ENCODE data around the gene PGLYRP2.

PGLYRP2 gene

DNA sequence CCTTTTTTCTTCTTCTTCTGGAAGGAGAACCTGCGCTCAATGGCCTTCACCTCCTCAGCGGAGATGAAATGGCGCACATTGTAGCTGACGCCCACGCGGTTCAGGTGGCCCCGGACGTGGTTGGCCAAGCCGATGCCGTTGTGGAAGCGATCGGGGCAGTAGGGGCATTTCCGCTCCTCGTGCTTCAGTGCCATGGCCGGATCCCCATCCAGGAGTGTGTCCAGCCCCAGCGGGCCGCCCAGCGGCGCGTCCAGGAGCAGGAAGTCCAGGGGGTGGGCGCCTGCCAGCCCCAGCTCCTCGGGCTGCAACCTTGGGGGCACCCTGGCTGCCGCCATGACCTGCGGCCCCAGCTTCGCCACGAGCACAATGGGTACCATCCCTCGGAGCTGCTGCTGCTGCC is 40.7 kb downstream of the PGLYRP2 start:
- DNase-seq: no peak

DNA sequence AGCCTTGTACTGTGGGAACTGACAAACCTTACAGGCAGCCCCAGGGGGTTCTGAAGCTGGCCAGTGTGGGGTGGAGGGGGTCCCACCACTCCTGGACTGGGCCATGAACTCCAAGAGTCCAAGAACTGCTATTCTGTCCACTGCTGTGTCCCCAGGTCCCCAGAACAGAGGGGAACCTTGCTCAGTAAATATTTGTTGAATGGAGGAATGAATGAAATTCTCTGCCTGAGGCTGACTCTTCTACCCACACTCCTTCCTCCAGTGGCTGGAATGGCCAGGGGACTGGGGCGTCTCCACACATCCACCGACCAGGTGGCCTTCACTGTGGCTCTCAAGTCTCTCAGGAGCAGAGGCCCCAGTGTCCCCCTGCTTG is 41.2 kb downstream of the PGLYRP2 start:
- DNase-seq: no peak

DNA sequence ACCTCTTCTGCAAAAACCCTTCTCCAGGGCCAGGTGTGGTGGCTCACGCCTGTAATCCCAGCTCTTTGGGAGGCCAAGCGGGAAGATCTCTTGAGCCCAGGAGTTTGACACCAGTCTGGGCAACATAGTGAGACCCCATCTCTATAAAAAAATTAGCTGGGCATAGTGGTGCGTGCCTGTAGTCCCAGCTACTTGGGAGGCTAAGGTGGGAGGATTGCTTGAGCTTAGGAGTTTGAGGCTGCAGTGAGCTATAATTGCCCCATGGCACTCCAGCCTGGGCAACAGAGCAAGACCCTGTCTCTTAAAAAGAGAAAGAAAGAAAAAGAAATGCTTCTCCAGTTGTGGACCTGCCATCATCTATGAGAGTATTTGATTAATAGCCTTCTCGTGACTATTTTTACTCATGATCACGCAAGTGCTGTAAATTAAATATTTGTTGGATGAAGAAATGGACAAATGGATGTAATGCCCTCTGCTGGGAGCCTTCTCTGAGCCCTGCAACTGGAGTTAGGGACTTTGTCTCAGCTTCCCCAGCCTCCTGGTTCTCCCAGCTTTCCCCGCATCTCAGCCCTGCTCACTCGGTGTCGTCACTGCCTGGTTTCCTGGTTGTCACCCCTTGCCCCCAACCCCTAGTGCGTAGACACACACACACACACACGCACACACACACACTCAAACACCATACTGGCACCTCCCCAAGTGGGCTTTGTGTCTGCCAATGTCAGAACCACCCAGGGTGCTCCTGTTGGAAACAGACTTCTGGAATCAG is 41.8 kb downstream of the PGLYRP2 start:
- DNase-seq: no peak

DNA sequence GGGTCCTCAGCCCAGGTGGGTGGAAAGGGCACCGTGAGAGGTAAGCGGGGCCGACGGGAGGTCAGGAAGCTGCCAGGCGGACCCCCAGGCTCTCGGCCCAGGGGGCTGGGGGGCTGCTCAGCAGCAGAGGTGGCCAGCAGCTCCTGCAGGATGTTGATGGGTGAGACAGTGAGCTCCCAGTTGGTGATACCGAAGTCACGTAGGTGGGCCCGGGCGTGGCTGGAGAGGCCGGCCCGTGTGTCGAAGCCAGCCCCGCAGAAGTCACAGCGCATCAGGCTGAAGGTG is 42.5 kb downstream of the PGLYRP2 start:
- DNase-seq: no peak

DNA sequence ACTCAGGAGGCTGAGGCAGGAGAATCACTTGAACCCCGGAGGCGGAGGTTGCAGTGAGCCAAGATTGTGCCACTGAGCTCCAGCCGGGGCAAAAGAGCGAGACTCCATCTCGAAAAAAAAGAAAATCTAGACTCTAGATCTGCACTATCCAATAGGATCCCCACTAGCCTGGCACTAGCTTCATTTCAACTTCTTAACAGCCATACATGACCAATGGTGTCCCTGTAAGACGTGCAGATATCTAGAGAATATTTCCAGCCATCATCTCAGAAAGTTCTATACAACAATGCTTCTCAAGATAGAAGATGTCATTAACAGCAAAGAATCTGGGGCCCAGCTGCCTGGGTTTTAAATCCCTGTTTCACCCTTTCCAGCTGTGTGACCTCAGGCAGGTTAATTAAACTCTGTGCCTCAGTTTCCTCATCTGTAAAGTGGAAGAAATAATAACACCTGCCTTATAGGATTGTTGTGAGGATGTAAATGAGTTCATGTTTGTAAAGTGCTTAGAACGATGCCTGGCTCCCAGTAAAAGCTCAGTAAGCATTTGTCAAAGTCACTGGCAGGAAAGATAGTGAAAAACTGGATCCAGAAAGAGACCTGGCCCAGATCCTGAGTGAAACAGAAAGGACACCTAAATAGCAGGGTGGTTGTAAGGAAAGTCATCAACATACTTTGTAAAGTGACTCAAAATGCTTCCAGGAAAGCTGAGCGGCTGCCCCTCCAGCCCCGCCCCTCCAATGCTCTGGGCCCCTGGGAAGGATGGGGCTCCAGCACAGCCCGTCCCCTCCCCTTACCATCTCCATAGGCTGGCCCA is 43.1 kb downstream of the PGLYRP2 start:
- DNase-seq: no peak

DNA sequence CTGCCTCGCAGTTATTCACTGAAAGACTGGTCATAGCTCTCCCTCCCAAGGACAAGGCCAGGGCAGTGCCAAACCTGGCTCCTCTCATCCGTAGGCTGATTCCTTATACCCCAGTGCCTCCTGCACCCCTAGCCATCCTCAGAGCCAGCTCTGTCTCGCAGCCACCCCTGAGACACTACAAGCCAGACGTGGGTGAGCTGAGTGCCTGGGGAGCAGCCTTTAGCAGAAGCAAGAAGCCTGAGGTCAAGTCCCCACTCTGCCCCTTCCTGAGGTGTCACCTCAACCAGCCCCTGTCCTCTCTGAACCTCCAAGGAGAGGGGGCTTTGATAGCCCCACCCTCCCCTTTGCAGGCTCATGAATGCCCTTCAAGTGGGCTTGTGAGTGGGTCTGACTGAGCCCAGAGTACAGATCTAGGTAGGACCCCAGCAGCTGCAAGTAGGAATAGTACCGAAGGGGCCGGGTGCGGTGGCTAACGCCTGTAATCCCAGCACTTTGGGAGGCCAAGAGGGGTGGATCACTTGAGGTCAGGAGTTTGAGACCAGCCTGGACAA is 45.7 kb downstream of the PGLYRP2 start:
- no peak for DNase-seq

DNA sequence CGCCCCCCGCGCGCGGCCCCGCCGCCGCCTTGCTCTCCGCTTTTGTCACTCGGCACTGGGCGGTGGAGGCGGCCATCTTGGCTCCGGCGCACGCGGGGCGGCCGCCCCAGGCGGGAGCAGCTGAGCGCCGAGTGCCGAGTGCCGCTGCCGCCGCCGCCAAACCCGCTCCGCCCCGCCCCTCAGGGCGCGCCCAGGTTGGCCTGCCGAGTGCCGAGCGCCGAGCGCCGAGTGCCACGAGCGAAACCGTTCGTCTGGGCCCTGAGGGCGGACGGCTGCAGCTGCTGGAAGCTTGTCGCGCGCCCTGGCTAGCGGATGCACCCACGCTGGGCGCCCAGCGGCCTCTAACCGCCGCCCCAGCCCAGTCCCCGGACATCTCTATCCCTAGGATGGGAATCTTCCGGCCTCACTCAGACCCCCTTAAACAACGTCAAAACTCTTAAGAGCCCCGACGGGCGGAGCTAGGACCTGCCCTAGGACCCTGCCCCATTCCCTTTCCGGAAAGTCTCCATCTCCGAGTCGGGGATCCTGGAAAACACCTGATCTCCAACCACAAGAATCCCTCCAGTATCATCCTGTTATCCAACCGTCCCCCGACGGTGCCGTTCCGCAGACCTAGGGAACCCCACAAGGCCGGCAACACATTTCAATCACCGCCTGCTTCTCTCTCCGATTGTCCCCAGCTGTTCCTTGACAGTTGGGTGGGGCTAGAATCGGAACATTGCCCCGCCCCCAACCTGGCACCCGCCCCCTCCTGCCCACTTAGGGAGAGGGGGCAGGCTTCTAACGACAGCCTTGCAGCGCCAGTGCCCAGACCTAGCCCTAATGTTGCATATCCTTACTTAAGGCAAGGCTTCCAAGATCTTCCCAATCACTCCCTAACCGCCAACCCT is 46.4 kb downstream of the PGLYRP2 start:
- DNase-seq: peak; percentile 87 to 95

DNA sequence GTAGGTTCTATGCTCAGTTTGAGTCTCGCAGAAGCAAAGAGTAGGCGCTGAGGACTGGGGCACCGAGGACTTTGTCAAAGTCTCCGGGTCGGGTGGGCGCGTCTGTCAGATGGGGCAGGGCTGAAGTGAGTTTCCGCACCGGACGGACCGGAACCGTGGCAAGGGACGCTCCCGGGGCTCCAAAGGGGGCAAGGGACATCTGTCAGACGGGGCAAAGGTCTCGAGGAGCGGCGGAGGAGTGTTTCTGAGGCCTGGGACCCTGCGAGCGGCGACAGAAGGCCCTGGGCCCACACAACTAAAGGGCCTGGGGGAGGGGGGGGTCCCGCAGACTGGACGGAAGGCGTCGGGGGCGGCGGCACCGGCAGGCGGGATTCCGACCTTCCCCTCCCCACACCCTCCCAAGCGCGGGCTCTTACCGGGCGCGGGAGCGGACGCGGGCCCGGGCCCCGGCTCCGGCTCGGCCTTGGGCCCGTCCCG is 47.2 kb downstream of the PGLYRP2 start:
- DNase-seq: peak; percentile 3 to 12

DNA sequence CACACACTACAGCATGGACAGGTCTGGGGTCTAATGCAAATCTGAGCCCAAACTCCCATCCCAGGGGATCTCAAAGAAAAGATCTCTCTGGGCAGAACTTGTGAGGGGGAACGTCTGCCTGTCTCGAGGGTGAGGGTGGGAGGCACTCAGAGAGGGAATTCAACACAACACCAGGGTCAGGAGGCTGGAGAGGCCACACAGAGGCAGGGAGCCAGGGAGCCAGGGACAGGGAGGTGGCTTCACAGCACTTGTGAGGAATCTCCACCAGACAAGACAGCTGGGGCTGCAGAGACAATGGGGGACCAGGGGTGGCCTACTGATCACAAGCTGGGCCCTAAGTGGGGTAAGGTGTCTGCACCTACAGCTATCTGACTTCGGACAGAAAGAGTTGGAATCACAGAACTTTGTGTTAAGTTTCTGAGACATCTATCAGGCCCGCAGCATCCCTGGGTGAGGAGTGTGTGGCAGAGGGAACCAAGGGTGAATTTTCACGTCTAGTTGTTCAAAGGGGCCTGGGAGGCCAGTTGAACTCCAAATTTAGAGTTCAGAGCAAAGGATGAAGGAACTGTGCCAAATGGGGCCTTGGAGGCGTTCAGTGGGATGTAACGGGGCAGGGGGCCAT is 47.8 kb downstream of the PGLYRP2 start:
- DNase-seq: no peak

DNA sequence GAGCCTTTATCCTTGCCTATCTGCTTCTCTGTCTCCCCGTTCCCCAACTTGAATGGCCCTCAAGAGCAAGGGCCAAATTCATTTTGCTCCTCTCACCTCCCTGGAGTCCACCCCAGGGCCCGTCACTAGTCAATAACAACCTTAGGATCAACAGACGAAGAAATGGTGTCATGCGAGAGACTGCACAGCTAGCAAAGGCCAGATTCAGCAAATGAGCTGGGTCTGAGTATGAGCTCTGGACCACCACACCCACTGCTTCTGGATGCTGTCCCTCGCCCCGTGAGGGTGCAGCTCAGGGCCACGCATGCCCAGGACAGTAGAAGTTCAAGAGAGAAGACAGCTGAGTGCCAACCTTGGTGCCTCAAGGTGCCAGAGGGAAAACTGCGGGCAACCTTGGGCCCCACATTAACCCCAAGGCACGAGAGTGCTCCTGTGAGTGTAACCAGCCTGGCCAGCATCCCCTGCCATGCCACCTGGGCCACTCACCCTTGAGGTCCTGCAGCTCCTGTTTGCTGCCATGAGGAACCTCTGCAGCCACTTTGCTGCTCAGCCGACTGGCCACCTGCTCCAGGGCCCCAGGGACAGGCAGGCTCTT is 48.7 kb downstream of the PGLYRP2 start:
- no peak for DNase-seq

DNA sequence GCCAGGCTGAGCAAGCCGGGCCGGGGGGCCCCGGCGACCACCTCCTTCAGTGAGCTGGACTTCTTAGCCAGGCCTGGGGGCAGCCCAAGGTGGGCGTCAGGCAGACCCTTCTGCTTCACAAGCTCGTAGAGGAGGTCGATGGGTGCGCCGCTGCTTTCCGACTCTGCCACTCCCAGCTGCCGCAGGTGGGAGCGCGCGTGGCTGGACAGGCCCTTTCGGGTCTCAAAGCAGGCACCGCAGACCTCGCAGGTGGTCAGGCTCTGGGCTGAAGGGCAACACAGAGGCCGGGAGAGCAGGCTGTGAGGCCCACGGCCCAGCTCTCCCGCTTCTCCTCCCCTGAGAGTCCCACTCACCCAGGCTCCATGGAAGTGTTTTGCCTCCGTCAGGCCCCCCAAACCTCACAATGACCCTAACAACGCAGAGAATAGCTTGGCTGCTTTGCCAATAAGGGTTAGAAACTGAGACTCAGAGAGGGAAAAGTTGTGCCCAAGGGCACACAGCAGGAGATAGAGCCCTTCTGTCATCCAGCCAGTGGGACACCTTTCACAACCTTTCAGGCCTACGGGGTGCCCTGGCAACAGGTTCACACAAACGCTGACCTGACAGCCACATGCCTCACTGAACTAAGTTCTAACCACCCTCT is 49.4 kb downstream of the PGLYRP2 start:
- no peak for DNase-seq

DNA sequence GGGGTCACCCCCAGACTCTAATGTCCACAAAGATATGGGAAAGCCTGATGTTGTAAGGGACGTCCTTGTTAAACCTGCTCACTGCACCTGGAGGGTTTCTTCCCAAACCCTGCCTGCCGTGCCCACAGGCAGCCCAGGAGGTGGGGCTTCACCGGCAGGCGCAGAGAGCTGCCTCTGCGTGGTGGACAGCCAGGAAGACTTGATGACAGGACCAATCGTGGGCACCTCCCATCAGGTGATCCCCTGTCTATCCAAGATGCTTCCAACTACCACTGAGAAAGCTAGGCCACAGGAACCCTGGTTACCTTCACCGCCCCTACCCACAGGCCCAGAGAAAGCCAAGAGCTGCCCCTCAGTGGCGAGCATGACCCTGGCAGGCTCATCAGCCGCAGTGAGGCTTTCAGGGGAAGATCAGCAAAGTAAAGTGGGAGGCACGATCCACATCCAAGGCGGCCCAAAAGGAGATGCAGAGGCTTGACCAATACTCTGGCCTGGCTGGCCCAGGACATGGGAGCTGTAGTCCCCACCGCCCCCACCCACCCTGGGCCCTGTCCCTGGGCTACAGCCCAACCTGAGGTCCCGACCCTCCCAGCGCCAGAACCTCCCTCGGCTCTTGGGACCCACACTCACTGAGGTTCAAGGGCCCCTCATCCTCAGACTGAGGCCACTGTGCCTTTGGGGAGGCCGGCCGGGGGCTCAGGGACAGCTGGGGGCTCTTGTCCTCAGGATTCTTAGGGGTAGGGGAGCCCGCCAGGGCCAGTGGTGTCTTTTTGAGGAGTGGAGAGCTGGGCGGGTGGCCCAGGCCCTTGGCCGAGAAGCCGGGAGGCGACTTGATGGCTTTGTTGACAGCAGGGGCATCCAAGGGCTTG is 50.1 kb downstream of the PGLYRP2 start:
- no peak for DNase-seq

DNA sequence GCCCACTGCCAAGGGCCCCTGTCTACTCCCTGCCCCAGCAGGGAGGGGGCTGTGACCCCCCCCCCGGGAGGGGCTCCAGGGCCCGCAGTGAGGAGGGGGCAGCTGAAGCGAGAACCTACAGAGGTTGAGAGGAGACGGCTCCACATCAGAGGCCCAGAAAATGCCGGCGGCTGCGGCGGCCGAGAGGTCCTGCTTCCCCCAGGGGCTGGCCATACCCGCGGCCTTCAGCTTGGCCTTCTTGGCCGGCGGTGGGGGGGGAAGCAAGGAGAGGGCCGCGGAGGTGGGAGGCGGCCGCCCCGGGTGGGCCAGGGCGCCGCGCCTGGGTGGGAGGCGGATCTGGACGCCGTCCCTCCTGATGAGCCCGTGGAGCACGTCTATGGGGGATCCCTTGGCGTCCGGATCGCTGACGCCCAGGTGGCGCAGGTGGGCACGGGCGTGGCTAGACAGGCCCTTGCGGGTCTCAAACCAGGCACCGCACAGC is 51.3 kb downstream of the PGLYRP2 start:
- DNase-seq: no peak

DNA sequence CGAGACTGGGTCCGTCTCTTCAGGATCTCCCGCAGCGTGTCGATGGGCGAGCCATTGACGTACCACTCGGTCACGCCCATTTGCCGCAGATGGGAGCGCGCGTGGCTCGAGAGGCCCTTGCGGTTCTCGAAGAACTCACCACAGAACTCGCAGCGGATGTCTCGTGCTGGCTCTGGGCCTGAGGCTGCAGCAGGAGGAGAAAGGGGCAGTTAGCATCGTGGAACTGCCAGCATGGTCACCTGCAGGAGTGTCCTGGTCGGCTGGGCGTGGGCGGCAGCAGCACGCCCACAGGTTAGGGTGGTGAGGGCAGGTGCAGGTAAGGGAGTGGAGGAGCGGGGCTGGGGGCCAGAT is 52.0 kb downstream of the PGLYRP2 start:
- no peak for DNase-seq

DNA sequence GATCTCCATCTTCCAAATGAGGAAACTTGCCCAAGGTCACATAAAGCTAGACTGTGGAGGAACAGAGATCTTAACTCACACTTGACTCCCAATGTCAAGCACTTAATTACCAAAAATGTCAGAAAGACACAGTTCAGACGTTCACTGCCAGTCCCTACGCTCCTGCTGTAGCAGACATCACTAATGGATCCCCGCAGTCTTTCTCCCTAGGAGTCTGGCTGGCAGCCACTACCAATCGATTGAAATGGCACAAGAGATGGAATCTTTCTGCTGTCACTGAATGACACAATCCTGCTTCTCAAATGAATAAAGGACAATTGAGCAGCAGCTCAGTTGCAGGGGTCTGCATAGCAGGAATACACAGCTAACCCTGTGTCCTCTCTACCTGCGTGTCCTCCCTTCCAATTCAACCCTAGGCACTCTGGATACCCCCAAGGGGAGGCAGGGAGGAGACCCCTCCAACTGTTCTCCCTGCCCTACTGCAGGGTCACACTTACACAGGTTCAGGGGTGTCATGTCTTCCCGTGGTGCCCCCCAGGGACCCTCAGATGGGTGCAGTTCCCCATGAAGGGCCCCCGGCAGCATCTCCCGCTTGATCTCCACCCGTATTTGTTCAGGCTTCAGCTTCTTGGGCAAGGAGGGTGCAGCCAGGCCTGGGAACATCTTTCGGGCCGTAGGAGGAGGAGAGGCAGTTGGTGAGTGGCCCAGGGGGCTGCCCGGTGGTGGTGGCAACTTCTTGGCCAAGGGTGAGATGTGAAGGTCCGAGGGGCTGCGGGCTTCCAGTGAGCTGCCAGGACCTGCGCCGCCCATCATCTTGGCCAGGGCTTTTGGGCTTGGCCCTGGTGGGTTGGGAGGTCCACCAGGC is 52.6 kb downstream of the PGLYRP2 start:
- no peak for DNase-seq

DNA sequence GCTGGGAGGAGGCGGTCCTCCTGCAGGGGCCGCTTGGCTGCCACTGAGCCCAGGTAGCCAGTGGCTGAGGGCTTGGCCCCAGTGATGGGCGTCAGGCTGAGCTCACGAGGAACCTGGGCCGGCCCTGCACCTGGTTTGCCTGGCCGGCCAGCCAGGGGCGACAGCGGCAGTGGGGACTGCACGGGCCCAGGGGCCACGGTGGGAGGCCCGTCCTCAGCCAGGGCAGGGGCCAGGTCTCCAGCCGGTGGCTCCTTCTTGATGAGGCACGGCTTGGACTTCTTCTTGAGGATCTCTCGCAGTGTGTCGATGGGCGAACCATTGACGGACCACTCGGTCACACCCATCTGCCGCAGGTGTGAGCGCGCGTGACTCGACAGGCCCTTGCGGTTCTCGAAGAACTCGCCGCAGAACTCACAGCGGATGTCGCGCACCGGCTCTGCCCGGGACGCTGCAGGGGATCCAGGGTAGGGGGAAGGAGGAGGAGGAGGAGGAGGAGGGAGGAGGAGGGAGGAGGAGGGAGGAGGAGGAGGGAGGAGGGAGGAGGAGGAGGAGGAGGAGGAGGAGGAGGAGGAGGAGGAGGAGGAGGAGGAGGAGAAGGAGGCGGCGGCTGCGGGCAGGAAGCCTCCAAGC is 53.9 kb downstream of the PGLYRP2 start:
- no peak for DNase-seq

DNA sequence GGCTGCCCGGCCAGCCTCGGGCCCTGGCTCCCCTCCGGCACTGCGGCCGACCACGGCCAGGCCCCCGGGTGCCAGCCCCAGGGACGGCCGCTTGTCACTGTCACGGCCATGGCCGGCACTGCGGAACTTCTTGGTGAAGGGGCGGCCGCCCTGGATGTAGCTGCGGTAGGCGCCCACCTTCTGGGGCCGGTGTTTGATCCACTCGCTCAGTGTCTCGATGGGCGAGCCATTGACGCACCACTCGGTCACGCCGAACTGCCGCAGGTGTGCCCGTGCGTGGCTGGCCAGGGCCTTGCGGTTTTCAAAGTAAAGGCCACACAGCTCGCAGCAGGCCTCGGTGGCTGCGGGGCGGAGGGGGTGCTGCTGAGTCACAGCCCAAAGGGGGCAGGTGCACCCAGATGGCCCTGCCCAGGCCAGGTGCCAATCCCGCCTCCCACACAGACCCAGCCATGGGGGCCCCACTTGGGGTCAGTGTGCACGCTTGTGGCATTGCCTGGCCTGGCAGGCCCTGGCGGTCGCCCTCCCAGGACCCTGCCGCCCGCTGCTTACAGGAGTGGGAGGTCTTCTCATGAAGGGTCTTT is 54.5 kb downstream of the PGLYRP2 start:
- no peak for DNase-seq

DNA sequence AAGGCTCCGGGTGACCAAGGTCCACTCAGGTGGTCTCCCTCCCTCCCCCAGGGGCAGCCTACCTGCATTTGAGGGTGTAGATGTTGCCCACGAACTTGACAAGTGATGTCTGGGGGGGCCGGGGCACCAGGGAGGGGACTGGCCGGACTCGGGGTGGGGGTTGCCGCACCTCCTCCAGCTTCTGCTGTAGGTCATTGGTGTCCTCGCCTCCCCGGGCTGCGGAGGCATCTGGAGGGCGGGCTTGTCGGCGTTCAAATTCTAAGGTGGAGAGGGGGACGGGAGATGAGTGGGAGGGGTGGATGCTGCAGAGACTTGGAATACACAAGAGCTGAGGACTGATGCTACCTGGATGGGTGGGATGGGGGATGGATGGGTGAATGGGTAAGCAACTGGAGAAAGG is 55.2 kb downstream of the PGLYRP2 start:
- DNase-seq: no peak

DNA sequence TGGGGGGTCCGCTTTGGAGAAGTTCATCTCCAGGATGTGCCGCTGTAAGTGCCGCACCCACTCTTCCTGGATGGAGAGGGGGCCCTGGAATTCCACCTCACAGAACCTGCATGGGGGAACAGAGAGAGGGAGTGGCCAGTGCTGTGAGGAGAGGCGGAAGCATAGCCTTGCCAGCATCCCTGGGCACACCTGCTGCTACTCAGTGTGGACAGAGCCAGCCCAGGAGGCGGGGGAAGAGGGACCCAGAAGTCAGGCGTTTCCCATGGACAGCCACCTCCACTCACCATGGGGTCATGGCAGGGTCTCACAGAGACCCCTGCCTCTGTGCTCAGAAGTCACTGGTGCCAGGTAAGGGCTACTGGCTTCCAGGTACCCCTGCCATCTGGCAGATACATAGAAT is 56.2 kb downstream of the PGLYRP2 start:
- no peak for DNase-seq
